ENCODE measurements around the gene ENAH.

GRCh38 chr1:225448146-225448805 is 204.6 kb downstream of the ENAH start:
- TF ChIP-seq CTCF (IDR thresholded peaks at IDR 0.05; ENCODE audit: insufficient read depth, low read length, poor library complexity, severe bottlenecking), result no peak
- no peak for TF ChIP-seq EZH2phosphoT487 (conservative IDR thresholded peaks at IDR 0.05; ENCODE audit: low read length)
